Measurements from ENCODE around the gene PAPPA2. TPM values are rescaled to one million over a fixed set of nuclear protein-coding genes. Genes with fewer than 3 reads are reported as not detected.
A peak's percentile ranks its signal among the peaks of the same experiment; 100 is the strongest.

Gene PAPPA2
- total and polyA plus RNA-seq, 9 donors = 0.45 to 5.1 (median 0.56) TPM

- H3K27ac ChIP-seq (ENCODE audit: low read length) = no peak overlapping the region
- H3K4me1 ChIP-seq (ENCODE audit: control insufficient read depth, insufficient read depth, low read length) = peaks cover 10% of the 10 kb centered on the region
- DNase-seq = no peak
- WGBS (ENCODE audit: insufficient coverage) = no CpG with 5 or more reads among the region's 2 CpGs
- H3K36me3 ChIP-seq (ENCODE audit: control insufficient read depth, insufficient read depth, low read length) = no peaks in the 10 kb centered on the region
- no peak overlapping the region for H3K4me3 ChIP-seq (ENCODE audit: low read length)
- H3K27me3 ChIP-seq (ENCODE audit: control insufficient read depth, insufficient read depth, low read length) = no peaks in the 10 kb centered on the region
- no peaks in the 10 kb centered on the region for H3K9me3 ChIP-seq (replicated peaks; ENCODE audit: control insufficient read depth, low read depth, low read length)
Measured at GRCh38 chr1:176841238-176841637, 378.3 kb downstream of the PAPPA2 start.

DNA sequence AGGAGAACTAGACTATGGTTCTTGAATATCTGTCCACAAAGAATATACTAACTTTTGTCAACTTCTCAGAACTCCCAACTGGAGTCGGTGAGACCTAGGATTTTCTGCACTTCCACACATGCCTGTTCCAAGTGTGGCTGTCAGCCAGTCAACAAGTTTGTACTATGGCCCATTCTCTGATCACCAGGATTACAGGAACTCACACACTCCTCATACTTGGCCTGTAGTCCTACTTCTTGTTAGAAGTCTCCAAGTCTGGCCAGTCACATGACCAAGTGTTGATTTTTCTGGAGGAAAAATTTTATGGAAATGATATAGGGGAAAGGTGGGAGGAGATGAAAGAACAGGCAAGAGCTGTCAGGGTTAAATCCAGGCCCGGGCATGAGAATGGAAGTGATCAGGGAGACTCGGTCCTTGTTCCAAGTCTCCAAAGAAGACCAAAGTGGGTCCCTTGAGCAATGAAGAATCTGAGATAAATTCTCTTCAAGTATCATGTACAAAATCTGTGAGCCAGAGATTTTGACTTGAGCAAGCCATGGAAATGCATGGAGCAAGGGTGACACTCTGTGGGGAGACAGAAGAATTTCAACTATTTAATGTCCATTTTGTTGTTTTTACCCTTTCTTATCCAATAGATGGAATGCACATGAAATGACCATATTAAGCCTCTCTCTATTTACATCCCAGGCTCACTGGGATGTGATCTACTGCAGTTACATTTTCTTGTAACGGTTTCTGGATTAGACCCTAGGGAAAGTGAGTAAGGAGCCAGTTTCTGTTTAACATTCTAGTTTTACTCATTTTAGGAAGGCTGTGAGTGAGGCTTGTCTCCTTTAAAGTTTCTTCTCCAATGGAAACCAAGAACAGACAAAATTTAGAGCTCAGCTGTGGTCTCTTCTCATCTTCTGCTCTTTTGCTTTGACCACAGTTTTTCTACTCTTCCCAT lies 380.6 kb downstream of the PAPPA2 start:
- H3K4me3 ChIP-seq (ENCODE audit: low read length) = no peak overlapping the region
- DNase-seq = peak; percentile 89
- 19% methylated on average over 3 of the region's 4 CpGs for WGBS (ENCODE audit: insufficient coverage)
- H3K9me3 ChIP-seq (replicated peaks; ENCODE audit: control insufficient read depth, low read depth, low read length) = no peaks in the 10 kb centered on the region
- peaks cover 10% of the 10 kb centered on the region for H3K4me1 ChIP-seq (ENCODE audit: control insufficient read depth, insufficient read depth, low read length)
- no peaks in the 10 kb centered on the region for H3K36me3 ChIP-seq (ENCODE audit: control insufficient read depth, insufficient read depth, low read length)
- H3K27me3 ChIP-seq (ENCODE audit: control insufficient read depth, insufficient read depth, low read length) = no peaks in the 10 kb centered on the region
- no peak overlapping the region for H3K27ac ChIP-seq (ENCODE audit: low read length)

- Histone ChIP-seq H3K9me3 (replicated peaks; ENCODE audit: control insufficient read depth, low read depth, low read length) (no peaks in the 10 kb centered on the region), H3K4me3 (ENCODE audit: low read length) (no peak overlapping the region), H3K4me1 (ENCODE audit: control insufficient read depth, insufficient read depth, low read length) (peaks cover 8% of the 10 kb centered on the region), H3K36me3 (ENCODE audit: control insufficient read depth, insufficient read depth, low read length) (no peaks in the 10 kb centered on the region), H3K27me3 (ENCODE audit: control insufficient read depth, insufficient read depth, low read length) (no peaks in the 10 kb centered on the region), H3K27ac (ENCODE audit: low read length) (no peak overlapping the region)
- WGBS (ENCODE audit: insufficient coverage) = no CpG with 5 or more reads among the region's 1 CpG
- peak; percentile 21 for DNase-seq
Measured at GRCh38 chr1:176847052-176847451, 384.1 kb downstream of the PAPPA2 start.

DNA sequence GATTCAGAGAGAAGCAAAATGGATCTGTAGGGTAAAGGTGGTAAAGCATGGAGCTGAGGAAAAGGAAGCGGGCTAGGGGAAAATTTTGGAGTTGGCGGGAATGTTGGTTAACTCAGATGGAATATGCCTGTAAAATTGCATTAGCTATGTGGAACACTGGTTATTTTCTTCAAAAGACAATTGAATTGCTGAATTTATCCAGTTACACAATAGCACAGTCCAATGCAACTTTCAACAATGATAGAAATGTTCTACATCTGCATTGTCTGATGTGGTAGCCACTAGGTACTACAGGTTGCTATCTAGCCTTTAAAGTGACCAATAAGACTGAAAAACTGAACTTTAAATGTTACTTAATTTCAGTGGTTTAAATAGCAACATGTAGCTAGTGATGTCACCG lies 386.3 kb downstream of the PAPPA2 start:
- no peak overlapping the region for H3K27ac ChIP-seq (ENCODE audit: low read length)
- H3K4me1 ChIP-seq (ENCODE audit: control insufficient read depth, insufficient read depth, low read length) = no peaks in the 10 kb centered on the region
- H3K4me3 ChIP-seq (ENCODE audit: low read length) = no peak overlapping the region
- no peaks in the 10 kb centered on the region for H3K36me3 ChIP-seq (ENCODE audit: control insufficient read depth, insufficient read depth, low read length)
- no peak for DNase-seq
- no peaks in the 10 kb centered on the region for H3K27me3 ChIP-seq (ENCODE audit: control insufficient read depth, insufficient read depth, low read length)
- WGBS (ENCODE audit: insufficient coverage) = 100% methylated on average over 1 of the region's 3 CpGs
- no peaks in the 10 kb centered on the region for H3K9me3 ChIP-seq (replicated peaks; ENCODE audit: control insufficient read depth, low read depth, low read length)

GRCh38 chr1:176850871-176851270 lies 387.9 kb downstream of the PAPPA2 start:
- H3K4me1 ChIP-seq (ENCODE audit: control insufficient read depth, insufficient read depth, low read length) = no peaks in the 10 kb centered on the region
- no peaks in the 10 kb centered on the region for H3K9me3 ChIP-seq (replicated peaks; ENCODE audit: control insufficient read depth, low read depth, low read length)
- no peak overlapping the region for H3K4me3 ChIP-seq (ENCODE audit: low read length)
- no peak for DNase-seq
- no peaks in the 10 kb centered on the region for H3K27me3 ChIP-seq (ENCODE audit: control insufficient read depth, insufficient read depth, low read length)
- no peak overlapping the region for H3K27ac ChIP-seq (ENCODE audit: low read length)
- WGBS (ENCODE audit: insufficient coverage) = 76% methylated on average over 4 of the region's 4 CpGs
- no peaks in the 10 kb centered on the region for H3K36me3 ChIP-seq (ENCODE audit: control insufficient read depth, insufficient read depth, low read length)

- 87% methylated on average over 3 of the region's 3 CpGs for WGBS (ENCODE audit: insufficient coverage)
- no peak overlapping the region for H3K4me3 ChIP-seq (ENCODE audit: low read length)
- H3K9me3 ChIP-seq (replicated peaks; ENCODE audit: control insufficient read depth, low read depth, low read length) = no peaks in the 10 kb centered on the region
- no peaks in the 10 kb centered on the region for H3K4me1 ChIP-seq (ENCODE audit: control insufficient read depth, insufficient read depth, low read length)
- H3K36me3 ChIP-seq (ENCODE audit: control insufficient read depth, insufficient read depth, low read length) = no peaks in the 10 kb centered on the region
- H3K27ac ChIP-seq (ENCODE audit: low read length) = no peak overlapping the region
- H3K27me3 ChIP-seq (ENCODE audit: control insufficient read depth, insufficient read depth, low read length) = no peaks in the 10 kb centered on the region
- DNase-seq = no peak
Measured at GRCh38 chr1:176852124-176852523, 389.1 kb downstream of the PAPPA2 start.

DNA sequence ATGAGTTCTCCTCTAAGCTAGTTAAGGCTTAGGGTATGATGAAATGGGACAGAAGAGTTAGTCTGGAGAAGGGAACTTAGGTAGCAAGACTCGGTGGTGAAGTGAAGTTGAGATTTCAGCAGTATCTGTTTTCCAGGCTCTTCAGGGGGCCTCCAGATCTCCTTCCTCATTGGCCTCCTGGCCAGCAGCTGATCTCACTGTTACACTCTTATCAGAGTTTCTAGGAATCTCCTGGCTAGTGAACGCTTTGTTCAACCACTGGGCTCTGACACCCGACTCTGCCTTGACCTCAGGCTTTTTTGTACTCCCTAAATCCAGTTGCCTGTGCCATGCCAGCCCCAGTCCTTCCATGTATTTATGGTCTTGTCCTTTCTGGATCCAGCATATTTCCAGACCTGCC lies 390.5 kb downstream of the PAPPA2 start:
- no peak overlapping the region for H3K27ac ChIP-seq (ENCODE audit: low read length)
- no peak for DNase-seq
- H3K4me3 ChIP-seq (ENCODE audit: low read length) = no peak overlapping the region
- H3K27me3 ChIP-seq (ENCODE audit: control insufficient read depth, insufficient read depth, low read length) = no peaks in the 10 kb centered on the region
- WGBS (ENCODE audit: insufficient coverage) = 82% methylated on average over 2 of the region's 3 CpGs
- no peaks in the 10 kb centered on the region for H3K36me3 ChIP-seq (ENCODE audit: control insufficient read depth, insufficient read depth, low read length)
- H3K9me3 ChIP-seq (replicated peaks; ENCODE audit: control insufficient read depth, low read depth, low read length) = no peaks in the 10 kb centered on the region
- H3K4me1 ChIP-seq (ENCODE audit: control insufficient read depth, insufficient read depth, low read length) = no peaks in the 10 kb centered on the region

DNA sequence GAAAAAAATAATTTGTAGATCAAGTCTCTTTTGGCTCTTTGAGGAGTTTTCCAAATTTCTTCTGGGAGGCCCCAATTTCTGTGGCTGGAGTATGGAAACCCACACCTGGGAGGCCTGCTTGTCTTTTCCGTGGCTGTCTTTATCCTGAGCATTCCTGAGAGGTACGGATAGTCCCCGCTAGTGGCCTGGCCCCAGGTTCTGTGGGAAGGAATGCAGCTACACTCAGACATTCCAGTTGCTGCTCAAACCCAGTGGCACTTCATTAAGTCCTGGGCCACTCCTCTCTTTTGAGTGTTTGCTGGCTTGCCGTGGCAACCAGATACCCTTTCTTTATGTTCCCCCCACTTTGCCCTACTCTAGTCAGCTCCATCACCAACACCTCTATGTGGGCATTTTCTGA lies 391.1 kb downstream of the PAPPA2 start:
- Histone ChIP-seq H3K36me3 (ENCODE audit: control insufficient read depth, insufficient read depth, low read length) (no peaks in the 10 kb centered on the region), H3K9me3 (replicated peaks; ENCODE audit: control insufficient read depth, low read depth, low read length) (no peaks in the 10 kb centered on the region), H3K27me3 (ENCODE audit: control insufficient read depth, insufficient read depth, low read length) (no peaks in the 10 kb centered on the region), H3K27ac (ENCODE audit: low read length) (no peak overlapping the region), H3K4me1 (ENCODE audit: control insufficient read depth, insufficient read depth, low read length) (no peaks in the 10 kb centered on the region), H3K4me3 (ENCODE audit: low read length) (no peak overlapping the region)
- no peak for DNase-seq
- WGBS (ENCODE audit: insufficient coverage) = 92% methylated on average over 3 of the region's 4 CpGs

DNA sequence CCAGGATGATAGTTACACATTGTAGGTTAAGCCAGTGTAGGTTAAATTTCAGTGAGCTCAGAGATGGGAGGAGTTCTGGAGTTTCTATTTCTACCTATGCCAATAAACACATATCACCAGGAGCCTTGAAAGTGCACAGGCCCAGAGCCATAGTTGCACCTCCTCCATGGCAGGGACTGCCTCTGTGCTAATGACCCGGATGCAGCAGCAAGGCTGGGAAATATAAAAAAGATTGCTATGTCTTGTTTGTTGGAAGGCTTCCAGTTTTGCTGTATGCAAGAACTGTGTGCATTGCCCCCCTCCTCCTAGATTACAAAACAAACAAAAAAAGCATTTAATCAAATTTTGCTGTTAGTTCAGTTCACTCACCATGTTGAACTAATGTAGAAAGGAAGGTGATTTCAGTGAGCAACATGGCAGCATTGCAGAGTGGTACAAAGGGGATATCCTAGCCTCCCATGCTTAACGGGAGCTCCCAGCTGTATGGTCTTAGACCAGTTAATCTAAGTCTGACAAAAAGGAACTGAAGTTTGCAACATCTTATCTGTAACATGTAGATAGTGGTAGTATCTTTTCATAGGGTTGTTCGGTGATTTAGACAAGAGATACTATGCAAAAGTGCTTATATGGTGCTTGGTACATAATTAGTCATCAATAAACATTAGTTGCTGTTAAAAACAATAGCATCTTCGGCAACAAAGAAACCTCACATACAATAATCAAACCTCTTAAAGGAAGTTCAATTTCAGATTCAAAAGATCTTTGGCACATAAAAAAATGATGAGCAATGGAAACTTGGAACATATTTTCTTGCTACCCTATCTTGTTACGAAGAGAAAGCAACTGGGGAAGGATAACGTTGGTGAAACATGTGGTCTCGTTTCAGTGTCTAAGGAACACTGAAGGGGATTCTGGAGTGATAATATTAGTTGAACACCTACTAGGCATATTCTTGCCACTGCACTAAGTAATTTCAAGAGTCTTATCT lies 392.1 kb downstream of the PAPPA2 start:
- no peak for DNase-seq
- Histone ChIP-seq H3K27ac (ENCODE audit: low read length) (no peak overlapping the region), H3K9me3 (replicated peaks; ENCODE audit: control insufficient read depth, low read depth, low read length) (no peaks in the 10 kb centered on the region), H3K36me3 (ENCODE audit: control insufficient read depth, insufficient read depth, low read length) (no peaks in the 10 kb centered on the region), H3K4me3 (ENCODE audit: low read length) (no peak overlapping the region), H3K27me3 (ENCODE audit: control insufficient read depth, insufficient read depth, low read length) (no peaks in the 10 kb centered on the region), H3K4me1 (ENCODE audit: control insufficient read depth, insufficient read depth, low read length) (no peaks in the 10 kb centered on the region)
- WGBS (ENCODE audit: insufficient coverage) = 100% methylated on average over 1 of the region's 7 CpGs

DNA sequence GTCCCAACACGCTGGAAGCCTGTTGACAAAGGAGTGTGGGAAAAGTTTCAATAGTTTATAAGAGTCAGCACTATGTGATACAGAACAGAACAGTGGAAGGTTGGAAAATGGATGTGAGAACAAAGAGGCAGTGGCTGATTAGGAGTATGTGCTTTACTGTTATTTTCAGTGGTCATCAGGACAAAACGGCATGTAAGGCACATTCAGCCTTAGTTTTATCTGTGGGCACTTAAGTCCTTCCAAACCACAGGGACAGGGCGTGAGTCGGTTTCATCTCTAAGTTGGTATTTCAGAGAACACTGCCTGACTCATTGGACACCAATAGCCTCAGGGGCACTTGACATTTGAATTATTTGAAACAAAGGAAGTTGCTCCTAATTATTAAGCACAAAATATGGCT lies 394.7 kb downstream of the PAPPA2 start:
- no peak for DNase-seq
- 100% methylated on average over 1 of the region's 4 CpGs for WGBS (ENCODE audit: insufficient coverage)
- H3K27me3 ChIP-seq (ENCODE audit: control insufficient read depth, insufficient read depth, low read length) = no peaks in the 10 kb centered on the region
- no peak overlapping the region for H3K27ac ChIP-seq (ENCODE audit: low read length)
- H3K4me1 ChIP-seq (ENCODE audit: control insufficient read depth, insufficient read depth, low read length) = no peaks in the 10 kb centered on the region
- H3K36me3 ChIP-seq (ENCODE audit: control insufficient read depth, insufficient read depth, low read length) = no peaks in the 10 kb centered on the region
- no peak overlapping the region for H3K4me3 ChIP-seq (ENCODE audit: low read length)
- H3K9me3 ChIP-seq (replicated peaks; ENCODE audit: control insufficient read depth, low read depth, low read length) = no peaks in the 10 kb centered on the region
